Left ventricle myocardium inferior (tissue), 1 donor: ENCODE data around the gene NELL1. TPM values are rescaled to one million over a fixed set of nuclear protein-coding genes. Genes with fewer than 3 reads are reported as not detected.

Experiments
- DNase-seq: peaks from one replicate; pipeline ENCODE4 v3.0.0-alpha.2; 2020
- H3K27ac ChIP-seq: fragments of 200-600 bp; replicated peaks from 2 replicates; pipeline ENCODE4 v1.8.0; 2021
- H3K27me3 ChIP-seq: fragments of 200-600 bp; 2 replicates; pipeline ENCODE4 v1.8.0; 2021; ENCODE audit warnings: low read depth
- H3K36me3 ChIP-seq: fragments of 200-600 bp; 2 replicates; pipeline ENCODE4 v1.8.0; 2021
- H3K4me1 ChIP-seq: fragments of 200-600 bp; 2 replicates; pipeline ENCODE4 v1.8.0; 2021
- H3K4me3 ChIP-seq: fragments of 200-600 bp; 2 replicates; pipeline ENCODE4 v1.8.0; 2021; ENCODE audit warnings: mild to moderate bottlenecking, moderate library complexity
- H3K9me3 ChIP-seq: fragments of 200-600 bp; replicated peaks from 2 replicates; pipeline ENCODE4 v1.8.0; 2021
- CTCF ChIP-seq: fragments of 200-600 bp; IDR thresholded peaks from 2 replicates; pipeline ENCODE4 v1.8.0; 2021; ENCODE audit warnings: antibody characterized with exemption, mild to moderate bottlenecking, borderline replicate concordance
- intact Hi-C: fragments of 100-400 bp; cut with micrococcal nuclease; formaldehyde crosslinking; loops from one replicate; pipeline ENCODE4 v1.11.0; 2022
- total RNA-seq: library from RNA; stranded (reverse); fragmentation: NEBNext Ultra II Directional; extraction: Animal tissue kit (Norgen Biotek cat#: 25700); gene quantifications from one replicate; pipeline ENCODE4 v1.2.1, GENCODE V29; 2021
- donor health status: DM: no; HTN: yes; CAD: no; lungs with severe emphysema.

The NELL1 gene
- total RNA-seq, 1 donor from 2014 or later, result not detected

- intact Hi-C loops, result no loop called here
- DNase-seq, result no peak
- Histone ChIP-seq H3K27me3 (no peaks in the 10 kb centered on the region), H3K9me3 (no peaks in the 10 kb centered on the region), H3K36me3 (no peaks in the 10 kb centered on the region), H3K4me3 (no peak overlapping the region), H3K27ac (no peak overlapping the region), H3K4me1 (no peaks in the 10 kb centered on the region)
- no peak for TF ChIP-seq CTCF
Measured at GRCh38 chr11:21072558-21072957, 403.2 kb downstream of the NELL1 start.

GRCh38 chr11:21082853-21083252 is 413.5 kb downstream of the NELL1 start:
- Histone ChIP-seq H3K4me1 (no peaks in the 10 kb centered on the region), H3K27ac (no peak overlapping the region), H3K4me3 (no peak overlapping the region), H3K9me3 (no peaks in the 10 kb centered on the region), H3K27me3 (no peaks in the 10 kb centered on the region), H3K36me3 (no peaks in the 10 kb centered on the region)
- intact Hi-C loops, result no loop called here
- no peak for DNase-seq
- TF ChIP-seq CTCF, result no peak

- Histone ChIP-seq H3K9me3 (no peaks in the 10 kb centered on the region), H3K4me3 (no peak overlapping the region), H3K36me3 (no peaks in the 10 kb centered on the region), H3K27ac (no peak overlapping the region), H3K4me1 (no peaks in the 10 kb centered on the region), H3K27me3 (no peaks in the 10 kb centered on the region)
- intact Hi-C loops, result no loop called here
- no peak for DNase-seq
- TF ChIP-seq CTCF, result no peak
Measured at GRCh38 chr11:21088930-21089329, 419.5 kb downstream of the NELL1 start.

- intact Hi-C loops, result no loop called here
- H3K27ac ChIP-seq, result no peak overlapping the region
- H3K36me3 ChIP-seq, result no peaks in the 10 kb centered on the region
- H3K4me3 ChIP-seq, result no peak overlapping the region
- no peak for DNase-seq
- peaks cover 22% of the 10 kb centered on the region for H3K9me3 ChIP-seq
- TF ChIP-seq CTCF, result no peak
- H3K4me1 ChIP-seq, result no peaks in the 10 kb centered on the region
- H3K27me3 ChIP-seq, result no peaks in the 10 kb centered on the region
Measured at GRCh38 chr11:21104641-21105040, 435.3 kb downstream of the NELL1 start.

- H3K4me3 ChIP-seq, result no peak overlapping the region
- no peak for DNase-seq
- H3K9me3 ChIP-seq, result peaks cover 22% of the 10 kb centered on the region
- intact Hi-C loops, result no loop called here
- no peak for TF ChIP-seq CTCF
- no peaks in the 10 kb centered on the region for H3K27me3 ChIP-seq
- H3K27ac ChIP-seq, result no peak overlapping the region
- H3K36me3 ChIP-seq, result no peaks in the 10 kb centered on the region
- no peaks in the 10 kb centered on the region for H3K4me1 ChIP-seq
Measured at GRCh38 chr11:21105196-21105917, 436.0 kb downstream of the NELL1 start.
